A673 (cell line): ENCODE data around the gene PAX7. TPM values are rescaled to one million over a fixed set of nuclear protein-coding genes. Genes with fewer than 3 reads are reported as not detected.

Experiments used
- BruUV-seq: library from RNA; stranded (reverse); fragments of 400-500 nt; replicated peaks from 2 replicates; lab custom pipeline; 2021; lab: Mats Ljungman, UMichigan
- CTCF ChIA-PET: fragments of 300-600 bp; sonication (Branson Sonifier 250); formaldehyde crosslinking; loops from one replicate; lab custom pipeline; 2022; ENCODE audit warnings: antibody characterized with exemption; lab: Charles Lee
- POLR2A ChIA-PET: fragments of 300-600 bp; sonication (Branson Sonifier 250); formaldehyde crosslinking; loops from one replicate; lab custom pipeline; 2022; ENCODE audit warnings: antibody characterized with exemption; ENCODE audit not compliant: low non-redundant PET; lab: Charles Lee
- DNase-seq: peaks from one replicate; pipeline ENCODE4 v3.0.0-alpha.2; 2015; ENCODE audit warnings: low spot score
- H3K27ac ChIP-seq: fragments of 200-600 bp; sonication (generic); 2 replicates; pipeline ENCODE4 v1.5.1; 2016; ENCODE audit warnings: mixed run types, low read depth, mild to moderate bottlenecking, mixed read lengths, antibody characterized with exemption, low read length; ENCODE audit not compliant: poor library complexity, severe bottlenecking
- H3K27me3 ChIP-seq: fragments of 200-600 bp; sonication (generic); replicated peaks from 2 replicates; pipeline ENCODE4 v1.6.1; 2017; ENCODE audit warnings: mixed run types, low read depth, mild to moderate bottlenecking, mixed read lengths, antibody characterized with exemption, low read length; ENCODE audit not compliant: insufficient read depth, poor library complexity
- H3K36me3 ChIP-seq: fragments of 200-600 bp; sonication (generic); 2 replicates; pipeline ENCODE4 v1.6.1; 2016; ENCODE audit warnings: mixed run types, mild to moderate bottlenecking, mixed read lengths, antibody characterized with exemption, low read length; ENCODE audit not compliant: insufficient read depth, poor library complexity, severe bottlenecking
- H3K4me1 ChIP-seq: fragments of 200-600 bp; sonication (generic); 2 replicates; pipeline ENCODE4 v1.6.1; 2017; ENCODE audit warnings: mixed run types, mild to moderate bottlenecking, mixed read lengths, antibody characterized with exemption, low read length; ENCODE audit not compliant: insufficient read depth, poor library complexity, severe bottlenecking
- H3K4me3 ChIP-seq: fragments of 200-600 bp; sonication (generic); 2 replicates; pipeline ENCODE4 v1.5.1; 2016; ENCODE audit warnings: low read depth, mixed run types, mild to moderate bottlenecking, mixed read lengths, low read length; ENCODE audit not compliant: poor library complexity, severe bottlenecking
- H3K9me3 ChIP-seq: fragments of 200-600 bp; sonication (generic); 2 replicates; pipeline ENCODE4 v1.6.1; 2016; ENCODE audit warnings: mixed run types, low read depth, mild to moderate bottlenecking, mixed read lengths, antibody characterized with exemption, low read length; ENCODE audit not compliant: poor library complexity, severe bottlenecking
- CTCF ChIP-seq: fragments of 300-800, 200-600 bp; sonication (generic); conservative IDR thresholded peaks from 2 replicates; pipeline ENCODE4 v1.5.1; 2017; ENCODE audit warnings: low read depth, mild to moderate bottlenecking, antibody characterized with exemption, low read length, moderate library complexity, mixed read lengths
- EZH2 ChIP-seq: fragments of 200-600 bp; sonication (generic); IDR thresholded peaks from 2 replicates; pipeline ENCODE4 v1.6.1; 2017; ENCODE audit warnings: borderline replicate concordance, low read depth, mild to moderate bottlenecking, mixed read lengths, antibody characterized with exemption, low read length; ENCODE audit not compliant: poor library complexity, severe bottlenecking
- intact Hi-C: fragments of 100-400 bp; cut with micrococcal nuclease; formaldehyde crosslinking; loops from one replicate; pipeline ENCODE4 v1.10.0; 2022; ENCODE audit not compliant: unreplicated experiment
- total RNA-seq: library from RNA; stranded (reverse); gene quantifications from 2 replicates; pipeline ENCODE4 v1.2.3, GENCODE V29; 2021

The PAX7 gene
- total RNA-seq, 1 experiment from 2014 or later, result 36.5 TPM

- Histone ChIP-seq H3K27ac (no peak overlapping the region), H3K4me1 (no peaks in the 10 kb centered on the region), H3K4me3 (no peak overlapping the region), H3K9me3 (no peaks in the 10 kb centered on the region), H3K36me3 (no peaks in the 10 kb centered on the region), H3K27me3 (no peaks in the 10 kb centered on the region)
- ChIA-PET POLR2A (no interaction called here), CTCF (no interaction called here)
- BruUV-seq, result no TSS peak
- no peak for TF ChIP-seq EZH2
- no peak for TF ChIP-seq CTCF
- DNase-seq, result no peak
- intact Hi-C loops, result no loop called here
Observed at GRCh38 chr1:18786149-18786548, 155.5 kb downstream of the PAX7 start.

- TF ChIP-seq CTCF (no peak), EZH2 (no peak)
- DNase-seq, result no peak
- CTCF ChIA-PET, result interaction anchor here (0.6 kb wide), 1 partner anchor 46 kb away, joined by 4 read pairs; no protein-coding TSS in a partner anchor
- no peak overlapping the region for H3K4me3 ChIP-seq
- BruUV-seq, result no TSS peak
- POLR2A ChIA-PET, result no interaction called here
- no peak overlapping the region for H3K27ac ChIP-seq
- intact Hi-C loops, result no loop called here
- H3K9me3 ChIP-seq, result no peaks in the 10 kb centered on the region
- H3K27me3 ChIP-seq, result no peaks in the 10 kb centered on the region
- H3K36me3 ChIP-seq, result no peaks in the 10 kb centered on the region
- no peaks in the 10 kb centered on the region for H3K4me1 ChIP-seq
Observed at GRCh38 chr1:18787825-18788385, 157.3 kb downstream of the PAX7 start.

- POLR2A ChIA-PET, result no interaction called here
- DNase-seq, result no peak
- Histone ChIP-seq H3K27me3 (no peaks in the 10 kb centered on the region), H3K4me1 (peaks cover 6% of the 10 kb centered on the region), H3K27ac (no peak overlapping the region), H3K9me3 (no peaks in the 10 kb centered on the region), H3K4me3 (no peak overlapping the region), H3K36me3 (no peaks in the 10 kb centered on the region)
- CTCF ChIA-PET, result no interaction called here
- TF ChIP-seq EZH2 (no peak), CTCF (no peak)
- intact Hi-C loops, result no loop called here
- no TSS peak for BruUV-seq
Observed at GRCh38 chr1:18789246-18789645, 158.6 kb downstream of the PAX7 start.
